Right lung (tissue), 5 donors: ENCODE measurements around the gene CNOT6L. TPM values are rescaled to one million over a fixed set of nuclear protein-coding genes. Genes with fewer than 3 reads are reported as not detected.

Experiments
- DNase-seq, 2 donors: peaks; one replicate each; pipeline ENCODE4 v3.0.0-alpha.2; 2013
- polyA plus RNA-seq, 5 donors: library from polyadenylated mRNA; unstranded; fragments of 120-200 nt; gene quantifications; one replicate each; pipeline versions ENCODE4 v1.2.1 to v1.2.3, GENCODE V29; 2013; ENCODE audit warnings: inconsistent platforms in 1 of 5, low replicate concordance in 1 of 5; ENCODE audit not compliant: insufficient read length in 5 of 5, insufficient read depth in 1 of 5

The CNOT6L gene
- polyA plus RNA-seq, 5 donors = 19.0 to 34.6 (median 33.1) TPM

DNA sequence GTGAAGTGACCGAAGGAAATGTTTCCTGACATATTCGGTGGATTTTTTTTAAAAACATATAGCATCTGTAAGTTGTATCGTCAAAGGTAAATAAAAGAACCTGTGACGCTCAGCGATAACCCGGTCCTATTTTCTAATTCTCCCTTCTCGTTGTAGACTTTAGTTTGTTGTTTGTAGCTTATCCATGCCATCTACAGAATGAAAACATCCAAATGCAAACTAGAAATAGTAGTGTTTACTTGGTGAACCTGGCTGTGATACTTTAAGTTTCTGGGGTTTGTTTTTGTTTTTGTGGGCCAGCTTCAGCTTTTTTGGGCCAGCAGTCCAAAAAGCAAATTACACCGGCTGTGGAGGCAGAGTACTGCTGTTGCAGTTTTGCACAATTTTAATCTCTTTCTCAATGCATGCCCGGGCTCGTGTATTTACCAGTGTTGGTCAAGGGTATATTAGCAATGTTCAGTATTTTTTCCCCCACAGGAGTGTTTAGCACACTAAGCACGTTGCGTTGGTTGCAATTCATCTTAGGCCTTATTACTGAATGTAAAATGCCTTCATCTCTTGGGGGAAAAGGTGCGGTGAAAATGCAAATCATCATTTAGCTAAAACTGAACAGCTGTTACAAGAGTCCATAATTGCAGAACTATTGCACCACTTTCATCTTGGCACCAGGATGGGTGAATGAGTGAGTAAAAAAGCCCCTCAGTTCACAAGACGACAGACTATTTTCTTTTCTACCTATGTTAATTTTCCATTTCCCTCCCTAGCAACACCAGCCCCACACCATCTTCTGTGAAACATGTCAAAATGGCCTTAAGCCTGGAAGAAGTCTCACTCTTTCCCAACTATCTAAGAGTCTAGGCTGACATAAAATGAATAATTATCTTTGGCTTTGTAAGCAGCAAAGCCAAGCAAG is 1.7 kb upstream of the CNOT6L start:
- peak in 1 of 2 donors; percentile 22 for DNase-seq

DNA sequence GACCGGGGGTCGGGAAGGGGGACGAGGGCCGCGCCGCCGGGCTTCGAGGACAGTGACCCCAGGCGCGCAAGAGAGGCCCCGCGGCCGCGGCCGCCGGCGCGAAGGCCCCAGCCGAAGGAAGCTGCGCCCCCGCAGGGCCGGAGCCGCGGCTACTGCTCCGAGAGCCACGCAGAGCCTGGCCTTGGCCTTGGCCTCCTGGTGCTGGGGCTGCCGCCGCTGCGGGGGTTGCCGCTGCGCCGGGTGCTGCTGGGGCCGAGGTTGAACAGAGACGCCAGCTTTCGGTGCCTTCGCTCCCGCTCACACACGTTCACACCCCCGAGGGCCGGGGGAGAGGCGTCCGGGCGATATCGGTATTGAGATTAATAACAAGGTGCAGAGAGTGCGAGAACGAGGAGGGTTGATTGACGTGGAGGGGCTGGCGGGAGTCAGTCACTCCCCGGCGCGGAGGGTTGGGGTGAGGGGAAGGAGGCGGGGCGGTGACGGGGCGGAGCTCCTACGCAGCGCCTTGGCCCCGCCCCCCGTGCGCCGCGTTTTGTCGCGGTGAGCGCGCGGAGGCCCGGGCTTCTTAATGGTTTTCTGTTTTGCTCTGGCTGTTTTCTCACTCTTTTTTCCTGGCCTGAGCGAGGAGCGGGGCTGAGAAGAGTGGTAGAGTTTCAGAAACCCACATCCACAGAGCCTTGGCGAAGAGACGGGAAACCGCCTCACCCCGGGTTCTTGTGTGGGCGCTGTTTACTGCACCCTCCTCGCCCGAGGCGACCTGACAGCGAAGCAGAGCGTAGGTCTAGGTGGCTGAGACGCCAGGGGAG is 878 bp upstream of the CNOT6L start:
- DNase-seq = peak; percentile 91 to 92

DNA sequence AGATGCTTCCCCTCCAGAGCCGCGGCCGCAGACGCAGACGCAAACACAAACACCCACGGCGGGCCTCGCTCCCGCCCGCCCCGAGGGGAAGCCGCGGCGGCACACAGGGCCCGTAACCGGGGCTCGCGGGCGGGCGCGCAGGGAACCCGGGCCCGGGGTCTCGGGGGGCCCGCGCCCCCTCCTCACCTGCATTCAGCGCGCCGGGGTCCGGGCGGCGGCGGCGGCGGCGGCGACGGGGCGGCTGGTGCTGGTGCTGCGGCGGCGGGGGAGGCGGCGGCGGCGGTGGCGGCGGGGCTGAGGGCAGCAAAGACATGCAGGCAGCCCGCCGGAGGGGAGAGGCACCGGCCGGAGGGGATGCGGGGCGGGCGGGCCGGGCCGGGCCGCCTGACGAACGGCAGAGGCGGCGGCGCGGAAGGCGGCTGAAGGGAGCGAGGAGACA is 255 bp upstream of the CNOT6L start:
- DNase-seq = no peak

DNA sequence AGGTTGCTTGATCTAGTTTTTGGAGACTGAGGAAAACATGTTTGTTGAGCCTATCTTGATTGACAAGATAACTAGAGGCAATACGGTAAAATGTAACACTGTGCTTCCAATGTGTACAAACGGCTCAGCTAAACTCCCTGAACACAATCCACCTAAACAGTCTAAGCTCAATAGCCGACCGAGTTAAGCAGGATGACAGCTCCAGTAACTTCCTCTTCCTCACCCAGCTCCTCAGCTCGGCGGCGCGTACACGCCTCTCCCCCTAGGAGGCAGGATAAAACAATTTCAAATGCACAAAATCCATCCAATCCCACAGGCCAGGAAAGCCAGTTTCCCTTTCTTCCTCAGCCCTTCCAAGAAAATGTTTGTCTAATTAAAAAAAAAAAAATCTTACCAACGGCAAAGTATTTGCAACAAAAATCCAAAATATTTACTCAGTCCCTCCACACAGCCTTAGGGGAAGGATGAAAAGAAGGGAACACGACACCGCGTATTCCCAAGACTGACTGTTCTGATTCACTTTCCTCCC is 1.0 kb downstream of the CNOT6L start:
- peak; percentile 70 to 74 for DNase-seq

DNA sequence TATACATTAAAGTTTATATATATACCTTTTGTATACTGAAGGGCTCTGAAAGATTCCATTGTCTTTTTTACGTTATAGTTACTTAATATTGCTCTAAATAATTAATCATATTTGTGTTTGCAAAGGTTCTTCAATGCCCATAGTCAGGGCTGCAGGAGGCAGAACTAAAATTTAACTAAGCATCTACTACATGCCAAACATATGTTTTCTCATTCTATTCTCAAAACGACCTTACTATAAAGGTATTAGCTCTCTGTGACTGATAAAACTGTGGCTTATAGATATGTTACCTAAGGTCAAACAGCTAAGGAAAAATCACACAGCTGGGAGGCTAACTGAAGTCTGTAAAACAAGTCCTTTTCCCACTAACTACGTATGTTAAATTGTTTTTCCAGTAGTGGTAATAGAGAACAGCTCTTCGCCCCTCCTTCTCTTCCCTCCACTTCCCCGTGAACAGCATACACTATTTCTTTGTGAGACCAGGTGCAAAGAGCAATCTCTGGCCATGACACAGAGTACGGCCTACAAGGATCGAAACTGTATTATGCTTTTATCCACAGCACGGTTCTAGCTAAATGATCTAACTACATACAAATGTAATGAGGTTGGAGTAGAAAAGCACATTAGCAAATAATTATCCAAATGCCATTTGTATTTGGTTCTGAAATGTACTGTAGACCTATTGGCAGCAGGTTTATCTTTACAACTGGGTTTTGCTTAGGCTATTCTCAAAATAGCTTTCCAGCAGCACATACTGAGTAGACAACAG is 1.7 kb downstream of the CNOT6L start:
- DNase-seq = no peak

DNA sequence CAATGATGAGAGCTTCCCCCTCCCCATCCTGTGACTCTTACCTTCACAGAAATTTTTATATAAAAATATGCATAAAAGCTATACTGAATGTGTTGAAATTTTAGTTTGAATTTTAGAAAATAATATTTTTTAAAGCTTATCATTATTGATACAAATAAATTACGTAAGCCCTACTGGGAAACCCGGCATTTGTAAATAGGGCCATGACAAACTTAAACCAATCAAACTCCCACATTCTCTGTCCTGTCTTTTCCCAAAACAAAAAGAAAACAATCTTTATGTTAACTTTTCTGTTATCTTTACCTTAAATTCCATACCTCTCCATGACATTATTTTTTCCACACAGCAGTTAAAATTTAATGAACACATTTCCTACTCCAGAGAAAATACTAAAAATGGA is 2.6 kb downstream of the CNOT6L start:
- DNase-seq = no peak

DNA sequence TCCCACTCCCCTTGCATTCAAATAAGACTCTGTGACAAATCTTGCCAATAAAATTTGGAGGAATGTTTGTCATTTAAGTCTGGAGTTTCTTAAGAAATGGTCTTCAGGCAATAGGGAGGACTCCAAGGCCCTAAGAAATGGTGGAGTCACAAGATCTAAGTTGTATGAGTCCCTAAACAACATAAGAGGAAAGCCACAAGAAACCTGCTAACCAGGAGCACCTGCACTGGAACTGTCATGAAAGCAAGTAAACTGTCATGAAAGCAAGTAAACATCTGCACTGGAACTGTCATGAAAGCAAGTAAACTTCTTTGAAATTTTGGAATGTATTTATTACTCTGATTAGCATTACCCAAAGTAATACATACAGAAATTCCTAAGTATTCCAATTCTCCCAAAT is 3.5 kb downstream of the CNOT6L start:
- DNase-seq = no peak

DNA sequence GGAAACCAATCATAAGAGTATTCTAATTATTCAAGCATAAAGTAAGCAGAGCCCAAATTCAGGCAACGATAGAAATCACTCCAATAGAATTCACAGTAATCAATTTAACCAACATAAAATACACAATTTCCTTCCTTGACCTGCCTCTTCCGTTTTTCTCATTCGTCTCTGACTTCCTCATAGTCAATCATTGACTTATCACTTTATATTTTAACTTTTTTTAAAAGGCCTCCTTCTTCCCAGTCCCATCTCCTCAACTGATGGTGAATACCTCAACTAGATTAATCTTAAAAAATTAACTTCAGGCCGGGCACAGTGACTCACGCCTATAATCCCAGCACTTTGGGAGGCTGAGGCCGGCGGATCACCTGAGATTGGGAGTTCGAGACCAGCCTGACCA is 13.3 kb downstream of the CNOT6L start:
- no peak for DNase-seq

DNA sequence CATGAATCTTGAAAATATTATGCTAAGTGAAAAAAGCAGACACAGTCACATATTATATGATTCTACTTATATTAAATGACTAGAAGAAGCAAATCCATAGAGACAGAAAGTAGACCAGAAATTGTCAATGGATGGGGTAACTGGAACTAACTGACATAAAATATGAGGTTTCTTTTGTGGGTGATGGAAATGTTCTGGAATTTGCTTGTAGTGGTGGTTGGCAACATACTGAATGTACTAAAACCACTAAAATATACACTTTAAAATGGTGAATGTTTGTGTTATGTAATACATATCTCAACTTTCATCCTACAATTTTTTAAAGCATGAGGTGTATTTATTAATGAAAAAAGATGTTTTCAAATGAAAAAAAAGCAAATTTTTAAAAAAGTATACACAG is 14.7 kb downstream of the CNOT6L start:
- no peak for DNase-seq

DNA sequence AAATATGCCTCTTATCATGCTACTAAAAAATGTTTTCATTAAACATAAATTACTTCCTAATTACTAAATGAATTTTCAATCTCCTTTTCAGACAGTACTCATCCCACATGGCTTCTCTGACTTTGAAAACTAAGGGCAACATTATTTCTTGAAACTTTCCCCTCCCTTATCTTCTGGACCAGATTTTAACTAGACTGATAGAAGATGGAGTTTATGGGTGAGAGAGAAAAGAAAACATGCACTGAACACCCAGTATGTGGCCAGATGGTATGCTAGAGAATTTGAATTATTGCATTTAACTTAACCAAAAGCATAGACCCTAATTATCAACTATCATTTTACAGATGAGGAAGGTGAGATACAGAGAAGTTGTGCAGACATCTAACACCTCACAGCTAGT is 16.8 kb downstream of the CNOT6L start:
- DNase-seq = no peak

DNA sequence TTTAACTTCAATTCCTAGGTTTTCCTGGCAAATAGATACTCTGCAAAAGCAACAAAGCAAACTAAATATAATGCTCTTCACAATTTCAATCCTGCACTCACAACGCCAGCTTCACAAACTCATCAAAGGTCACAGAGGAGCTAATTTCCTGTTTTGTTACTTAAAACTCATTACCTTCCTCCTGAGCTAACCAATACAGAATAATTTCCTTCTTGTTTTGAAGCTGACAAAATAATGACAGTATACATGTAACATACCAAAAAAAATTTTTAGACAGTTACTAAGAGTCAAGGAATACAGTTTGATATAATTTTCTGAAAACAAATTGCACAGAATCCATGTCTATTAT is 17.9 kb downstream of the CNOT6L start:
- no peak for DNase-seq

DNA sequence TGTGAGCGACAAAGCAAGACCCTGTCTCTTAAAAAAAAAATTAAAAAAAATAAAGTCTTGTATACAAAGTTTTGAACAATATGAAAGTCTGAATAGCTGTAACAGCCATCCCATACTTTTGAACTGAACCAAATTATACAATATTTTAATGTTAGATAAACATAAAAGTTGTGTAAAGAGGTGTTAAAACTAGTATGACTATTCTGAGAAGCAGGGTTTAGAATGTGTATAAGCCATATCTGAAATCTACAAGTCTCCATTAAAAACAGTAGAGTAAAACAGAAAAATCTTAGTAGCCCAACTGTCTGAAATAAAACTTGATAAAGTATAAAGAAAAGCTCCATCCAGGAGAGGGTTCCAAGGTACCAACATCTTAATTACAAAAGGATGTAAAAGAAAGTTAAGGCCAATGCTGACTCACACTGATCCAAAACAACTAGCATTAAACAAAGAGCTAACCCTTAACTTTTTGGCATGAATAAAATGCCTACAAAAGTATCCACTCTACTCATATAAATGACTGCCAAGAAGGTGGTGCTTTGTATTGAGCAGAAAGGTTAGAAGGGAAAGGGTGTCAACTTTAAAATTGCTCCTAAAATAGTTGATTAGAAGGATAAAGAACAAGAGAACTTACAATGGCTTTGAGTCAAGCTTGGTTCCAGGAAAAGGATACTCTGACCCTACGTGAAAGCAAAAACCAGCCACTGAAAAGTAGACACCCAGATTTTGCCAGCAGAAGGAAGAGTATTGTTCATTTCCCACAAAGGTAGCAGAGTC is 18.5 kb downstream of the CNOT6L start:
- no peak for DNase-seq

DNA sequence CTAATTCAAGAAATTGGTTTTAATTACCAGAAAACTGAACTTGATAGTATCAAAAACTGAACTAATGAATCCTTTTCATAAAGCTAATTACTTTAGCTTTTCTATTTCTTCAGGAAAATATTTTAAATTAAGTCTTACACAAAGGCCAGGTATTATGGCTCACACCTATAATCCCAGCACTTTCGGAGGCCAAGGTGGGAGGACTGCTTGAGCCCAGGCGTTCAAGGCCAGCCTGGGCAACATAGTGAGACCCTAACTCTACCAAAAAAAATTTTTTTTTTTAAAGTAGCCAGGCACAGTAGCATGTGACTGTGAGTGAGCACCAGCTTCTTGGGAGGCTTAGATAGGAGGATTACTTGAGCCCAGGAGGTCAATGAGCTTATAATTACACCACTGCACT is 19.1 kb downstream of the CNOT6L start:
- DNase-seq = no peak

DNA sequence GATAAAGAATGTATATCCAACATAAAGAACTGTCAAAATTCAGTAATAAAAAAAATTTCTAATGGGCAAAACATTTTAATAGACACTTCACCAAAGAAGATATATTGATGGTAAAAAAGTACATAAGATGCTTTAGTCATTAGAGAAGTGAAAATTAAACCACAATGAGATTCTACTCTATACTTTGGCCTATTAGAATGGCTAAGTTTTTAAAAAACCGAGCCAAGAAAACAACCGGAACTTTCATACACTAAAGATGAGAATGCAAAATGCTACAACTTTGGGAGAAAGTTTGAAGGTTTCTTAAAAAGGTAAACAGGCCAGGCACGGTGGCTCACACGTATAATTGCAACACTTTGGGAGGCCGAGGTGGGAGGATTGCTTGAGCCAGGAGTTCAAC is 20.8 kb downstream of the CNOT6L start:
- DNase-seq = no peak

DNA sequence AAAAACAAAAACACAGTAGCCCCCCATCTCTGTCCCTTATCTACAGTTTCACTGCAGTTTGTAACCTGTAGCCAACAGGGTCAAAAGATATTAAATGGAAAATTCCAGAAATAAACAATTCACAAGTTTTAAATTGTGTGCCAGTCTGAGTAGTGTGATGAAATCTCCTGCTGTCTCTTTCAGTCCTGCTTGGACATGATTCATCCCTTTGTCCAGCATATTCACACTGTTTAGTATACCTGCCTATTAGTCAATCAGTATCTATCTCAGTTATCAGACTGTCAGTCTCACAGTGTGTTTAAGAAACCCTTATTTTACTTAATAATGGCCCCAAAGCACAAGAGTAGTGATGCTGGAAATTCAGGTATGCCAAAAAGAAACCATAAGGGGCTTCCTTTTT is 21.9 kb downstream of the CNOT6L start:
- DNase-seq = no peak

DNA sequence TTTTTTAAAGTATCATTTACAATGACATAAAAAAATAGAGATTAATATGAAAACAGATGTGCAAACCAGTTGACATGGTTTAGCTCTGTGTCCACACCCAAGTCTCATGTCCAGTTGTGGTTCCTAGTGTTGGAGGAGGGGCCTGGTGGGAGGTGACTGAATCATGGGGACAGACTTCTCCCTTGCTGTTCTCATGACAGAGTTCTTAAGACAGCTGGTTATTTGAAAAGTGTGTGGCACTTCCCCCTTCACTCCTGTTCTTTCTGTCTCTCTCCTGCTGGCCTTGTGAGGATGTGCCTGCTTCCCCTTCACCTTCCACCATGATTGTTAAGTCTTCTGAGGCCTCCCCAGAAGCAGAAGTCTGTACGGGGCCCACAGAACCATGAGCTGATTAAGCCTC is 23.8 kb downstream of the CNOT6L start:
- DNase-seq = no peak

DNA sequence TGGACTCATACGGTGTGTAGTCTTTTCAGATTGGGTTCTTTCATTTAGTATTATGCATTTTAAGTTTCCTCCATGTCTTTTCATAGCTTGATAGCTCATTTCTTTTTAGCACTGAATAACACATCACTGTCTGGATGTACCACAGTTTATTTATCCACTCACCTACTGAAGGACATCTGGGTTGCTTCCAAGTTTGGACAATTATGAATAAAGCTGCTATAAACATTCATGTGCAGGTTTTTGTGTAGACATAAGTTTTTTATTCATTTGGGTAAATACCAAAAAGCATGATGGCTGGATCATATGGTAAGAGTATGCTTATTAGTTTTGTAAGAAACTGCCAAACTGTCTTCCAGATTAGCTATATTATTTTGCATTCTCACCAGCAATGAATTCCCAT is 29.0 kb downstream of the CNOT6L start:
- no peak for DNase-seq

DNA sequence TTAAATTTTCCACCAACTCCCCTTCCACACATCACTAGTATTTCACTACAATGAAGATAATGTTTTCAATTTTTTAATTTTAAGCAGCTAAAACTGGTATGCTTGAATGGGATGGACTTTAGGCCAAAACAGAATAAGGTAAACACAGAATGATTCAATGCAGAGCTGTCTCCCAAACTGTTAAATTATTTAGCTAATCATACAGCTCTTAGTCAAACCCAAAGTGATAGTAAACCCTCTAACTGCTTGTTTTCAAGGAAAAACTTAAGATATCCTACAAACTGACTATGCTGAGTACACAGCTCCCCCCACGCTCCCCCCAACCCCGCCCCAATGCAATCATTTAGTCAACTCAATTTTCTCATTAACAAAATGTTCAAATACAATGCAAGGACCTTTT is 30.2 kb downstream of the CNOT6L start:
- no peak for DNase-seq

DNA sequence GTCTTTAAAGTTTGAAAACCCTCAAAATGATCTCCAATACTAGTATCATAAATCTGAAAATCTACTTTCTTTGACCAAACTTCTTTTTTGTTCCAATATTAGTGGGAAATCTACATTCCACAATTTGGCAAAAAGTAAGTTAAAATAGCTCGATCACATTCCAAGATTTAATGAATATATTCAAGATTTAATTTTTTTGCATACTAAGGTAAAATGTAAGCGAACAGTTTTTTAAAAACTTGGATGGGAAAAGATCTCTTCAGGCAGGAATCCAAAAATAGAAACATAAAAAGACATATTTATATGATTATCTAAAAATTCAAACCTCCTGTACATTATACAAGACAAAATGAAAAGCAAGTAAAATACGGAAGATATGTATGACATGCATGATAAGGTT is 31.2 kb downstream of the CNOT6L start:
- DNase-seq = no peak

DNA sequence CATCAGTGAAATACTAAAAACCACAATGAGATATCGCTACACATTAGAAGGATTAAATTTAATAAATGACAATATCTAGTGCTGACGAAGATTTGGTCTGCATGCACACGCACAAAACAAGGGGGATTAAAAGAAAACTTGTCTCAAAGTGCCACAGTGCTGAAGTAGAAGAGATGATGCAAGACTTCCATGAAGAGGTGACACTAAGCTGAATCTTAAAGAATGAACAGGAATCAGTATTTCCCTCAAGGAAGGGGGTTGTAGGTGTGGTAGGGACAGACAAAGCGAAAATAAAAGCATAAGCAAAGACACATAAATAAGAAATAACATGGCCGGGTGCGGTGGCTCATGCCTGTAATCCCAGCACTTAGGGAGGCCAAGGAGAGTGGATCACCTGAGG is 33.5 kb downstream of the CNOT6L start:
- DNase-seq = no peak

DNA sequence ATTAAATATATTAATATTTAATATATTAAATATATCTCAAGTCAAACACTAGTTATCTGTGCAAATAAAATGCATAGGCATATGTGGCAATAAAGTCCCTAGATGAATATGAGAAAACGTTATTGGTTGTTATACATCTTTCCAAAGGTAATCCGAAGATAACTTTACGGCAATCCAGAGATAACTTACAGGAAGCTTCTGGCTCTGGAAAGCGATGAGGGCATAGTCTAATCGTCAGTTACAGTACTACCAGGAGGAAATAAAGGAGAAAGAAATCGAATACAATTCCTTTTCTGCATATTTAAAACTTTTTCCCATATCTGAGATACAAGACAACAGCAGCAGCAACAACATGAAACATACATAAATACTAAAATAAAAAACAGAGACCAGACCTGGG is 35.3 kb downstream of the CNOT6L start:
- DNase-seq = no peak
